Bone marrow (tissue), 2 donors: ENCODE results near the gene CXorf66.
A peak's percentile ranks its signal among the peaks of the same experiment; 100 is the strongest.
"Not testable (repeated sequence)": the region's sequence is repeated elsewhere in the genome, so short reads cannot be mapped to it uniquely, and the experiment has no call there.

Experiments
- DNase-seq, 2 donors: peaks; one replicate each; lab custom pipeline; 2025; lab: John Stamatoyannopoulos, UW

The CXorf66 gene, protein sequence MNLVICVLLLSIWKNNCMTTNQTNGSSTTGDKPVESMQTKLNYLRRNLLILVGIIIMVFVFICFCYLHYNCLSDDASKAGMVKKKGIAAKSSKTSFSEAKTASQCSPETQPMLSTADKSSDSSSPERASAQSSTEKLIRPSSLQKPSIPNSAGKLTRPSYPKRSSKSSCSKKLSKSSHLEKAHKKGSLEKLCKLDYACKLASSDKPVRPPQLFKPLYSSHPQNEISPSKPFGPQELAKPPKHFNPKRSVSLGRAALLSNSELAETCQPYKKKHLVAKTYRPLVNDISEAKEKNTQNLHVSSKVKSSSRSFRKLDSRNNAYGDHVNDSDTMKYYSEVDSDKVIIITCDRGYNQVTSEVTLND

DNA sequence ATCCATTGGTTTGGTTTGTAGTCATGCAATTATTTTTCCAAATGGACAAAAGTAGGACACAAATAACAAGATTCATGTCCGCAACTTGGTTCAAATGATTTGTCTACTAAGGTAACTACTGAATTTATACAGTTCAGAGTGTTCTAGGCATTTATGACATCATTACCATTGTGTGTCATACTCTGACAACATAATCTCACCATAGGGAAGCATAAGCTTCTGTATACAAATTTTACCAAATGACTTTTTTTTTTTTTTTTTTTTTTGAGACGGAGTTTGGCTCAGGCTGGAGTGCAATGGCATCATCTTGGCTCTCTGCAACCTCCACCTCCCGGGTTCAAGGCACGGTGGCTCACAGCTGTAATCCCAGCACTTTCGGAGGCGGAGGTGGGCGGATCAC is at the start of gene CXorf66:
Gene CXorf66, minus strand, starts transcription at position 101 of the 400 bp plus-strand sequence. Its CDS starts 25 bp downstream, at position 76.
- DNase-seq, result no peak

DNA sequence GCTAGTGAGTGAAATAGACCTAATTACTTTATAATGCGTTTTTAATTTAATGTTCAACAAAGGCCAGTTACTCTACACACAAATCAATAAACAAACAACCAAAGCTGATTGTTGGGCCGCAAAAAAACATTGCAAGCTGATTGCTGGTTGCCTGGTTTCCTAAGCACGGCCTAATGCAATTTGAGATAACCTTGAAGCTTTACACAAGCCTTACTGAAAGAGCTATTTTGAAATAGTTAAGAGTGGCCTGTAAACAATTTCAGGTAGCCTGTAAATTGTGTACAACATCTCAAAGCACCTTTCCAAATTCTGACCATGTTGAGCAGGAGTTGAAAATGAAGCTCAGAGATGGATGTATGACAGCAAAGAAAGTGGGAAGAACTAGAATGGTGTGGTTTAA is 17.5 kb upstream of the CXorf66 start:
- DNase-seq, result no peak

DNA sequence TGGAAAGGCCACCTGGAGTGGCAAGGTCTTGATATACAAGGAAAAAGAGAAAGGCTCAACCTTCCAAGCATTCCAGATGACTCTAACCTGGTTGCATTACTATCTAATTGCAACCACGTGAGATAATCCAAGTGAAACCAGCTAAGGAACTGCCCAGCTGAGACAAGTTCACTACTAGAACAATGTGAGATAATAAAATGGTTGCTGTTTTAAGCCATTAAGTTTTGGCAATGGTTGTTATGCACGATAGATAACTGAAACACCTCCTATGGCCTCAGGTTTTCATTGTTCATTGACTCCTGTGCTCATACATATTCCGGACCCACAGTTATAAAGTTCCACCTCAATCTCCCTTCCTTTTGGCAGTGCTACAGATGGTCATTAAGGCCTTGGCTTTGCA is 9.2 kb upstream of the CXorf66 start:
- DNase-seq, result no peak

DNA sequence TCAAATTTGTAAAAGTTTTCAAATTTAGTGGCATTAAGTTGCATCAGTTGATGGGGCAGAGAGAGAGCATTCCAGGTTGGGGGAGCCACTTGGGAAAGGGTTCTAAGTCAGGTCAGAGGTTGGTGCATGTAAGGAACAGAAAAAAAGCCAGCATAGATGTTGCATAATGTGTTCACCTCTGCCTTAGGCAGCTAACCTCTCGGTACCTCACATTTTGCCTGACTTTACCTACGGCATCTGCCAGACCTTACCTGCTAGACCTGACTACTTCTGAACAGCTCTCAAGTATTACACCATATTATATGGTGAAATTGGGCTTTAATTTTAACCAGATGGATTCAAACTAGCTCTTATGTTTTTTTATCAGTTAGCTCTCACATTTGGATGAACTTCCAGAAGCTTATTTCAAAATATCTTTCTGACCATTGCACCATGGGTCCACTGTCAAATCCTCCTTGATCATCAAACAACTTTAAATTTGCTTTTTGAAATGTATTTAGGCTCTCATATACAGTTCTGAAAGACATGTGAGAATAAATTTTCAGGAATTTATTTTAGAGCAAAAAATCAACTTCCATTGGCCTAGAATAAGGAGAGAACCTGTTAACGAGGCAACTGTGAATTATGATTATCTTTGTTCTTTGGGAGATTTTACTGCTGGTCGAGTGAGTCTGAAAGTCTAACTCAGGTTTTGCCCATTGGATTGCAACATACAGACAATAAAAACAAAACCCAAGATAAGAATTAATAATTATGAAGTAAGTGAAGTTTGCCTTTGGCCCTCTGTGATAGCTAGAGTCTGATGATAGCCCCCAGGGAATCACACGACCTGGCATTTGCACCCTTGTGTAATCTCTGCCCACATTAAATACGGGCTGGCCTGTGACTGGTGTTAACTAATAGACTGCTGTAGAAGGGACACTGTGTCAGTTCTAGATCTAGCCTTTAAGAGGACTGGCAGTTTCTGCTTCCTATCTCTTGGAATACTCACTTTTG is 7.6 kb upstream of the CXorf66 start:
- no peak for DNase-seq

DNA sequence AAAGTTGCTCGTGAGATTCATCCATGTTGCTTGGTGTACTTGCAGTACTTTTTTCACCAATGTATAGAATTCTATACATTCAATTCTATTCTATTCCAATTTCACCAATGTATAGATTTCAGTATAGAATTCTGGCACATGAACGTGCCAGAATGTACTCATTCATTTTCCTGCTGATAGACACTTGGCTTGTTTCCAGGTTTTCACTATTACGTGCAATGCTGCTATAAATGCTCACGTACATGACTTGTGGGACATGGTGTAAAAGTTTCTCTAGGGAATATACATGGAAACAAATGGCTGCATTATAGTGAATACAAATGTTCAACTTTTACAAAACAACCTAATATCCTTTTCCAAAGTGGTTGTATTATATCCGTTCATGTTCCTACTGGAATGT is 6.8 kb upstream of the CXorf66 start:
- DNase-seq, result no peak

DNA sequence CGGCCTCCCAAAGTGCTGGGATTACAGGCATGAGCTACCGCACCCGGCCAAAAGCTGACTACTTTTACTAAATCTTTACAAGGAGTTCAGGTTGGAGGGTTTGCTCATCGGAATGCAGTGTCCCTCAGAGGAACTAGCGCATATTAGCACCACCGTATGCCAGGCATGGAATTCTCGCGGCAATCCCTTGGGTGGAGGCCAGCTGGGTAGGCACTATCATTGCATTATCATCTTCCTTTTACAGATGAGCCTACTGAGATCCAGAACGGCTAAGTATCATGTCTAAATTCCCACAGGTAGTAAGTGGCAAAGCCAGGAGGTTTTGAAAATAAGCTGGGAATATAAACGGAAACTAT is 6.1 kb upstream of the CXorf66 start:
- no peak for DNase-seq

DNA sequence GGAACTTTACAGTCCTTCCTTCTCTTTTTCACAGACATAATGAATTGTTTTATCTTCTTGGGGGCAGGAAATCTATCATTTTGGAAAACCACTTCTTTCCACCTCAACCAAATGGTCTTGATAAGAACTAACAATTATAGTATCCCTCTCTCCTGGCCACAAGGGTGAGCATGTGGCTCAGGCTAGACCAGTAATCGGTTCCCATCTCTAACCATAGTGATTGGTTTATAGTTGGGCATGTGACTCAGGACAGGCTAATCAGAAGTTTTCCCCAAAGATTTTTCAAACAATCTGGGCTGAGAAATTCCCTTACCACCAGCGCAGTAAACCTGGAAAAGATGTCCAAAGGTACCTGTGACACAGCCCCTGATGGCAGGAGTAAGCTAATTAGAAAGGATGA is 4.0 kb upstream of the CXorf66 start:
- DNase-seq, result no peak

DNA sequence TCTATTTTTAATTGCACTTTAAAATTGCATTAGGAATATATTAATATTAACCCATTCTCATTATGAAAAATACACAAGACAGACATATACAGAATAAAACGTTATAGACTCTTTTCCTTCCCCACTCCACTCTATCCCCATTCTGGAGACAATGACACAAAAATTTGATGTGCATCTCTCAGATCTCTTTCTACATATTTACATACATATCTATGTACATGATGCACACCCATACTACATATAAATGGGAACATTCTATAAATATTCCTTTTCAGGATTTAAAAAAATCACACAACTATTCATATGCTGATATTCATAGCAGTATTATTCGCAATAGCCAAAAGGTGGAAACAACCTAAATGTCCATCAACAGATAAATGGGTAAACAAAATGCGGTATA is 2.4 kb upstream of the CXorf66 start:
- DNase-seq, result no peak

DNA sequence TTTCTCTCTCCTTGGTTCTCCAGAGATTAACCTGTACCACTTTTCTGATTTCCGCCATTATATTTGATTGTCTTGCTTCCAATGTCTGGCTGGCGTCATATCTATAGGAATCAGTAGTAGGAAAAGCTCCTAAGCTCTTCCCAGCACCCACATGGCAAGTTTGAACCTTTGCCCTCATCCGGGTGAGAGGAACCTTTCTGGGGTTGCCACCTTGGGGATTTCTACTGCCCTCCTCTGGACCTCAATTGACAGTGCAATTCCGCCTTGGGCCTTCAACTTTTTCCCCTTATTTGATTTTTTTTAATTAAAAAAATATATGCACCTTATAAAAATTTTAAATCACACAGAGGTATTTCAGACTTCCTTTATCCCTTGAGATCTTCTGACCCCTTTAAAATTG is 2.0 kb upstream of the CXorf66 start:
- no peak for DNase-seq

DNA sequence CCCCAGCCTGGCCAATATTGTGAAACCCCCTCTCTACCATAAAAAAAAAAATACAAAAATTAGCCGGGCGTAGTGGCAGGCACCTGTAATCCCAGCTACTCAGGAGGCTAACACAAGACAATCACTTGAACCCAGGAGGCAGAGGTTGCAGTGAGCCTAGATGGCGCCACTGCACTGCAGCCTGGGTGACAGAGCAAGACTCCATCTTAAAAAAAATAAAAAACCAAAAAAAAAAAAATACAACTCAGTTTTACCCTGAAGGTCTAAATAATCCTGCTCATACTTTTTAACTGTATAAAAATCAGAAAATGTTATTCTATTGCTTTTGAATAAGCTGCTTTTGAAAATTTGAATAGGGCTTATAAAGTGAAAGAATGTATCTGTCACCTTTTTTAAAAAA is 838 bp upstream of the CXorf66 start:
- not testable (repeated sequence) for DNase-seq

DNA sequence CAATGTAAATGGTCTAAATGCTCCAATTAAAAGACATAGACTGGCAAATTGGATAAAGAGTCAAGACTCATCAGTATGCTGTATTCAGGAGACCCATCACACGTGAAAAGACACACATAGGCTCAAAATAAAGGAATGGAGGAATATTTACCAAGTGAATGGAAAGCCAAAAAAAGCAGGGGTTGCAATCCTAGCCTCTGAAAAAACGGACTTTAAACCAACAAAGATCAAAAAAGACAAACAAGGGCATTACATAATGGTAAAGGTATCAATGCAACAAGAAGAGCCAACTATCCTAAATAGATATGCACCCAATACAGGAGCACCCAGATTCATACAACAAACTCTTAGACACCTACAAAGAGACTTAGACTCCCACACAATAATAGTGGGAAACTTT is 4.2 kb downstream of the CXorf66 start:
- not testable (repeated sequence) for DNase-seq

DNA sequence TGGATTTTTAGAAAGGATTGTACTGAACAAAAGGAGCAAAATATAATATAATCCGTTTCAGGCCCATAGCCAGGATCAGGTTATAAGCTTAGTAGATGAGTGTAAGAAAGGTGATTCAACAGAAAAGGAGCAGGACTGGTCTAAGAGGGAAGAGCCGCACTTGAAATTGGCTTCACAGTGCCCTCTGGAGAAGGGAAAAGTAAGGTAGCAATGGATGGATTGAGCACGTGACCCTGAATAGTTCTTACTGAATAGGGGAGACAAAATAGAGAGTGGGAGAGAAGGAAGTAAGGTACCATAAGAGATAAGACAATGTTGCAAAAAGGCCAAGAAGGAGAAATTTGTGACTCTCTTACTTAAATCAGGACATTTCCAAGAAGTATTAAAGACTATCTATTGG is 15.6 kb downstream of the CXorf66 start:
- DNase-seq, result no peak

DNA sequence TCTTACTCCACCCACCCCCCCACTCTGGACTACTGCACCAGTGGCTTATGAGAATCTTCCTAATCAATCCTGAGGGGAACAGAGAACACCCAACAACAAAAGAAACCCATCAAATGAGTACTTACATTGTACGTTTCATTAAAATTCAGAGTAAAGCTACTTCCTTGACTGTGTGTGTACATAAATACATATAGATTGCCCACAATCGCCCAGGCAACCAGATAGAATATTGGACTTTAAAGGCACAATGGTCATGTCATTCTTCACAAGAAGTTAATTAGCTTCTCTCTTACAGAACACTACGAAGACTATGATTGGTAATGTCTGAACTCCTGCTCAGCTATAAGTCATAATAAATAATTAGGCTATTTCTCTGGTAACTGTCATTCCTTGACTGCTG is 20.2 kb downstream of the CXorf66 start:
- DNase-seq, result no peak

DNA sequence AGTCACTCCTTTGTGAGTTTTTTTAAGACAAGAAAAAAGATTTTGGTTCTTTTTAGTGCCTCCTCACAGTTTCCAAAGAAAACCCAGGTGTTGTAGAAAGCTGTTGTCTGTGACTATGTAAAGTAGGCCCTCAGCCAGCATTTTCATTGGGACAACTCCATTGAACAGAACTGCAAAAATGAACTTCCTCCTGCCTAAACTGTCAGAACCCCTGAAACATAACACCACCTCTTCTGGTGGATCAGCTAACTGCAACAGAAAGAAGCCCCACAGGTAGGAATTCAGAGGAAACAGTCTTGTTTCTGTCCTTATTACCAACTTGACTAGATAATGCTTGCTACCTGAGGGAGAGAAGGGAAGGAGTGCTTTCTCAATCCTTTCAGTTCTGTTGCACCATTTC is 29.1 kb downstream of the CXorf66 start:
- no peak for DNase-seq

DNA sequence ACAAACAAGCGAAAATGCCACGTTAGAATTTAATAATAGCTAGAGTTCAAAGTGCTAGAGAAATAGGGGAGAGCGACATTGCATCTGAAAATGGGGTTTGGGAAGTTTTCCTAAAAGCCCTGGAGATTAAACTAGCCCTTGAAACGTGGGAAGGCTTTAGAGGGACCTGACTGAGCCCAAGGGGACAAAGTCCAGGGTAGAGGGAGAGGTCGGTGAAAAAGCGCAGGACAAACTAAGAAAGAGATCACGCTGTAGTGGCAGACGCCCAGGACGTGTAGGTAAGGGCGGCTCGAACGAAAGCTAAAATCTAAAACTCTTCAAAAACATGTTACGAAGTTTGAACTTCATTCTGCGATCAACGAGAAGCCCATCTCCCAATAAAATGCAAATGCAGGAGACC is 31.4 kb downstream of the CXorf66 start:
- DNase-seq, result no peak

DNA sequence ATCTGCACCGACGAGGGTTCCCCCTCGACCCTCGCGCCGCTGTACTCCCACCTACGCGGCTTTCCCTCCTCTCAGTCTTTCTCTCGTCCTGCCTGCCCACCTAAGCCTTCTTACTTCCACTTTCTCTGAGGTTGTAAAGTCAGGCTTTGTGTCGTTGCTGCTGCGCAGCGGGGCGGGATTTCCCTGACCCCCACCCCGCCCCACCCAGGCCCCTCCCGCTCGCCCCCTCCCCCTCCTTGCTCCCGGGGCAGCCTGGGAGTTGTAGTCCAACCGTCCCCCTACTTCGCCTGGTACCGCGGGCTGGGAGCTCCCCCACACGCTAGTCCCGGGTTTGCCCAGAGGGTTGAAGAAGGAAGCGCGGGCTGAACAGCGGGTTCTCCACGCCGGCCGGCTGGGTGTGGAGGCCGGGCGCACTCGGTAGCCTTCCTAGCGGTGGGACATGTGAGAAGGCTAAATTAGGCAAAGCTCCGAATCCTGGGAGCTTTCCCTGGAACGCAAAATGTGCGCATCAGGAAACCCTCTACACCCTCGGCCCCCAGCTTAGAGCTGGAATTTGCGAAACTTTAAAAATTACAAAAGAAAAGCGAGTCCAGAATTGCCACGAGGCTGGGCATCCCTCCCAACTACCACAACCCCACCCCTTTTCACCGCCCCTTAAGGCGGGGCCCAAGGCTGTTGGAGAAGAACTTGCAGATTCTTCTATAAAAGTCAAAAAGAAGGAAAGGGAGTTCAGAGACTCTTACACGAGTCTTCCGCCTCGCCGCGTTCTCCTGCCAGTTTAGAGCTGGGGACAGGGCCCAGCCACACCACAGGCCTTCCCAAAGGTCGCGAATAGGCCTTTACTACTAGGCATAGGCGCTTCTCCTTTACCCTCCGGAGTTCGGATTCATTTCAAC is 32.2 kb downstream of the CXorf66 start, which contains the start of gene ATP11C:
Gene ATP11C, minus strand, starts transcription at position 153 of the 896 bp plus-strand sequence. CDS start 1,011 bp downstream, outside the sequence.
- DNase-seq, result peak; percentile 56 to 87

DNA sequence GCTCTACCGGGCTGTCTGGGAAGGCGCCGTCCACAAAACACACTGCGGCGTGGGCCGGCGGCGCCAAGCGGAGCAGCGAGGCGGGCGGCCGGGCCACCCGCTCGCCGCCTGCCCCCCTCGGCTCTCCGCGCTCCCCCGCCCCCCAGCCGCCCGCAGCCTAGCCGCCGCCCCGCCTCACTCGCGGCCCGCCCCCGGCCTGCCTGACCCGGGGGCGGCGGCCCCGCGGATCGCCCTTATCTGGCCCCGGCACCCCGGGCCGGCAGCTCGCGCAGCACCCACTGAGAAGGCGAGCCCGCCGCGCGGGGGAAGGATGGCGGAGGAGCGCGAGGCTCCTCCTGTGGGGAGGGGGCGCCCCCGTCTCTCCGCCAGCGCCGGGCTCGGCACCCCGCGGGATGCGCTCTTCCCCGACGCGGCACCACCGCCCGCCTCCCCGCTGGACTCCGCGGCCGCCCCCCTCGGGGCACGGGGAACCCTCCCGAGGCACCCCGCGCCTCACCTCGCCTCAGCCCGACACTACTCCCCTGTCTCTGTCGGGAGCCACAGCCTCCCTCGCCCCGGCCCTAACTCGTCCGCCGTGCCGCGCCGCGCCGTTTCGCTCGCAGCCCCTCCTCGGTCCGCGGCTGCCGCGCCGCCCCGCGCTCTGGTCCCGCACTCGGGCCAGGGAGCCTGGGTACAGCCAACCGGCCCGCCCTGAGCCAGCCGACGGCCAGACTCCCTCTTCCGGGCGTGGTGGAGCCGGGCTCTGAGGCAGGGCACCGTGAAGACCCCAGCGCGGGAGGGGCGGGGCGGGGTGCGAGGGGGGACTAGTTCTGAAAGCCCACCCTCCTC is 33.0 kb downstream of the CXorf66 start:
- peak in 1 of 2 donors; percentile 56 for DNase-seq

DNA sequence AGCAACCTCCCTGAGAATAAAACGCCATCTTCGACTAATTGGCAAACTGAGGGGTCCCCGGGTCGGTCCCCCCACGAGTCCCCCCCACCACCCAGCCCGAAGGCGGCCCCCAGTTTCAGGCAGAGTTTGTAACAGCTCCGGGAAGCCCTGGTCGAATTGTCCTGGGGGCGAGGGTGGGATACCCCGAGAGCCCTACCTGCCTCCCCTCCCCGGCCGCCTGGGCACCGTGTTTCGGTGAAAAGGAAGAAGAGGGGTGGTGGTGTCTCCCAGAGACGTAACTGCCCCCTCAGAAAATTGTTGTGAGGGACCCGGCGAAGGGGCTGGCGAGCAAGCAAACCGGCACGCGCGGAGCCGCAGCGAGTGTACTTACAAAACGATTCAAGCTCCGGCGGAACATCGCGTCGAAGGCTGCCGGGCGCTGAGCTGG is 33.7 kb downstream of the CXorf66 start:
- peak in 1 of 2 donors; percentile 2 for DNase-seq

DNA sequence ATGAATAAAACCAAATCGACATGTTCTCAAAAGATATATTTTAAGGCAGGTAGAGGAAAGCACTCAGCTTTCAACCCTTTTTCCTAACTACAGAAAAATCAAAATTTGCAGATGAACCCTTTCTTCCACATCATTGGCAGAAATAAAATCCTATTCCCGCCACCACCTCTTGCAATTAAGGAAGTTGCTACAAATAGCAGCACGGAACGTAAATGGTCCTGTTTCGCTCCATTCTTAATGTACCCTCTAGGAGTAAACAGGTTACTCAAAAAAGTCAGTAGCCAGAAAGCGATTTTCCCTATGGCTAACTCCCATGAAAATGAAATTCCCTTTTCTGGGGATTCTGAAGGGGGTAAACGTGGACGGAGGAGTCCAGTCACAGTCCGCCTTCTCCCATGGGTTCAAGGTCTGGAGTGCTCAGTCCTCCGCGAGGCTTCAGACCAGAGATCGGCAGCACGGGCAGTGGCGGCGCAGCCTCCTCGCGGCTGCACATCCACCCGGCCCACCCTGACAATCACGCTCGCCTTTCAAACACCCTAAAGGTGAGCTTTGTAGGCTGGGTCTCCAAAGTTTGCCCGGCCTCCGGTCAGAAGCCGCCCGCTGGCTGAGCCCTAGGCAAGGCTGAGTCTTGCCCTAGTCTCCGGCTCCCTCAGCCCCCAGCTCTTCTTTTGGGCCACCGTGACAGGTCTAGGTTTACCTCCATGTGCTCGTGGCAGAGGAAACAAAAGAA is 34.2 kb downstream of the CXorf66 start:
- peak in 1 of 2 donors; percentile 1 for DNase-seq

DNA sequence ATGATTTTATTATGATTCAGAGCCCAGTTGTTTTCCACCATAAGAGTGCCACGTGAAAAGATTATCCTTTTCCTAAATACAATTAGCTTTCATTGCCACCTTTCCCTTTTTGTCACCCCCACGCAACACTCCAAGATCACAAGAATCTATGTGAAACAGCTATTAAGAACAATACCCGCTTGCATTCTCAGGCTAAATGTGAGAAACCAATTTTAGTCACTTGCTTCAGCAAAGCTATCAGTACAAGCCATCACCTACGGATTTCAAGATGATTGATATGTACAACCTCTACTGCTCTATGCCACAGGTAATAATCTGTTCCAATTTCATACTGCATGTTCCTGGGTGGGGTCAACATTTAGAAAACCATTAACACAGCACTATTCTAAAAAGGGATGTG is 34.9 kb downstream of the CXorf66 start:
- no peak for DNase-seq
